Esophagus muscularis mucosa (tissue), 4 donors: ENCODE measurements around the gene L3MBTL4. TPM values are rescaled to one million over a fixed set of nuclear protein-coding genes. Genes with fewer than 3 reads are reported as not detected.

Source experiments
- DNase-seq: peaks from one replicate; pipeline ENCODE4 v3.0.0-alpha.2; 2017; ENCODE audit errors: extremely low spot score
- H3K27ac ChIP-seq, 4 donors: fragments of 200-600 bp; sonication (generic); replicated peaks in 1 of 4; 1 replicate in 3 of 4; 2 replicates in 1 of 4; pipeline ENCODE4 v1.5.1; 2016 to 2019; ENCODE audit warnings: mild to moderate bottlenecking in 1 of 4
- H3K27me3 ChIP-seq, 4 donors: fragments of 200-600 bp; sonication (generic); one replicate each; pipeline versions ENCODE4 v1.5.1 to v1.6.0; 2016 to 2019
- H3K36me3 ChIP-seq, 4 donors: fragments of 200-600 bp; sonication (generic); one replicate each; pipeline ENCODE4 v1.5.1; 2016 to 2019
- H3K4me1 ChIP-seq, 4 donors: fragments of 200-600 bp; sonication (generic); one replicate each; pipeline ENCODE4 v1.5.1; 2016 to 2019
- H3K4me3 ChIP-seq, 4 donors: fragments of 200-600 bp; sonication (generic); 1 replicate in 2 of 4; 2 replicates in 2 of 4; pipeline ENCODE4 v1.5.1; 2016 to 2019; ENCODE audit warnings: mild to moderate bottlenecking in 4 of 4, moderate library complexity in 1 of 4
- H3K9me3 ChIP-seq, 4 donors: fragments of 200-600 bp; sonication (generic); 1 replicate in 3 of 4; 2 replicates in 1 of 4; pipeline ENCODE4 v1.5.1; 2016 to 2019
- EP300 ChIP-seq: sonication (generic); formaldehyde crosslinking; IDR thresholded peaks from one replicate; pipeline ENCODE4 v1.6.1; 2017; ENCODE audit warnings: antibody characterized with exemption
- POLR2A ChIP-seq: fragments of 450-650 bp; IDR thresholded peaks from one replicate; pipeline ENCODE4 v1.6.1; 2017; ENCODE audit warnings: antibody characterized with exemption, moderate library complexity, mild to moderate bottlenecking, low read depth
- POLR2AphosphoS5 ChIP-seq, 2 donors: sonication (generic); formaldehyde crosslinking; IDR thresholded peaks; one replicate each; pipeline ENCODE4 v1.6.1; 2017; ENCODE audit warnings: antibody characterized with exemption in 2 of 2
- WGBS: methylation state at CpG from one replicate; pipeline ENCODE4 v1.1.5; 2018; 5-methylcytosine and 5-hydroxymethylcytosine counted together
- intact Hi-C: fragments of 100-400 bp; cut with DNase I; formaldehyde crosslinking; loops from one replicate; pipeline ENCODE4 v1.15.1; 2023
- total RNA-seq, 4 donors: library from RNA; depleted of rRNA; stranded (reverse); fragments of >200 nt; gene quantifications; one replicate each; pipeline versions ENCODE4 v1.1.0 to v1.2.1, GENCODE V29; 2016
- TF ChIP-seq, protein P1 (sequence below), 3 experiments: fragments of 200-600 bp in 2 of 3; fragments of 450-650 bp in 1 of 3; sonication (generic) in 2 of 3; IDR thresholded peaks; one replicate each; pipeline ENCODE4 v1.5.1; 2017 to 2019; ENCODE audit warnings: antibody characterized with exemption in 3 of 3, mild to moderate bottlenecking in 2 of 3, moderate library complexity in 1 of 3

L3MBTL4 gene
- total RNA-seq, 4 donors from 2014 or later, result 1.0 to 2.9 (median 1.6) TPM

DNA sequence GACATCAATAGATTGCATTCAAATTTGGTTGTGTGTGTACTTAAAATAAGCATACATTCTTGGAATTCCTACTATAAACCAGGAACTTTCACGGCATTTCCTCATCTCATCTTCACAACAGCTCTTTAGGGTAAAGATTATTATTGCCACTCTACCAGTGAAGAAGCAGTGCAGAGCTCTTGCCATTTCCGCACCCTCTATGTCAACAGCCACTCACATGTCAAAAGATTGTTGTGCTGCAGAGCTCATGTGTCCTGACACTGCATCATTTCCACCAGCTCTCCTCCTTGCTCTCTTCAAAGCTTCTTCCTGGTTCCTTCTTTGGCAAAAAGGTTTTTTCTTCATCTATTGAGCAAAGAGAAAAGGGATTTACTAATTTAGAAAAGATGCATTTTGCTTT, 26.5 kb upstream of the L3MBTL4 start:
- no peak for DNase-seq
- intact Hi-C loops, result no loop called here
- TF ChIP-seq, protein P1, sequence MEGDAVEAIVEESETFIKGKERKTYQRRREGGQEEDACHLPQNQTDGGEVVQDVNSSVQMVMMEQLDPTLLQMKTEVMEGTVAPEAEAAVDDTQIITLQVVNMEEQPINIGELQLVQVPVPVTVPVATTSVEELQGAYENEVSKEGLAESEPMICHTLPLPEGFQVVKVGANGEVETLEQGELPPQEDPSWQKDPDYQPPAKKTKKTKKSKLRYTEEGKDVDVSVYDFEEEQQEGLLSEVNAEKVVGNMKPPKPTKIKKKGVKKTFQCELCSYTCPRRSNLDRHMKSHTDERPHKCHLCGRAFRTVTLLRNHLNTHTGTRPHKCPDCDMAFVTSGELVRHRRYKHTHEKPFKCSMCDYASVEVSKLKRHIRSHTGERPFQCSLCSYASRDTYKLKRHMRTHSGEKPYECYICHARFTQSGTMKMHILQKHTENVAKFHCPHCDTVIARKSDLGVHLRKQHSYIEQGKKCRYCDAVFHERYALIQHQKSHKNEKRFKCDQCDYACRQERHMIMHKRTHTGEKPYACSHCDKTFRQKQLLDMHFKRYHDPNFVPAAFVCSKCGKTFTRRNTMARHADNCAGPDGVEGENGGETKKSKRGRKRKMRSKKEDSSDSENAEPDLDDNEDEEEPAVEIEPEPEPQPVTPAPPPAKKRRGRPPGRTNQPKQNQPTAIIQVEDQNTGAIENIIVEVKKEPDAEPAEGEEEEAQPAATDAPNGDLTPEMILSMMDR (IDR thresholded peaks at IDR 0.05), result no peak
- no peak for TF ChIP-seq POLR2AphosphoS5 (IDR thresholded peaks at IDR 0.05)
- H3K27ac ChIP-seq, result no peak overlapping the region
- H3K9me3 ChIP-seq, result no peaks in the 10 kb centered on the region
- peaks cover 0 to 4% (median 0%) of the 10 kb centered on the region in 4 donors for H3K27me3 ChIP-seq
- H3K4me3 ChIP-seq, result no peak overlapping the region
- no peaks in the 10 kb centered on the region for H3K4me1 ChIP-seq
- H3K36me3 ChIP-seq, result no peaks in the 10 kb centered on the region
- WGBS, result 72% methylated on average over 2 of the region's 2 CpGs

- Histone ChIP-seq H3K9me3 (no peaks in the 10 kb centered on the region), H3K27me3 (peaks cover 0 to 4% (median 0%) of the 10 kb centered on the region in 4 donors), H3K4me1 (no peaks in the 10 kb centered on the region), H3K4me3 (no peak overlapping the region), H3K36me3 (no peaks in the 10 kb centered on the region), H3K27ac (no peak overlapping the region)
- no peak for DNase-seq
- intact Hi-C loops, result no loop called here
- TF ChIP-seq POLR2A (no peak), EP300 (no peak), POLR2AphosphoS5 (IDR thresholded peaks at IDR 0.05) (no peak)
- TF ChIP-seq, protein P1 (IDR thresholded peaks at IDR 0.05), result no peak
- WGBS, result 87% methylated on average over 13 of the region's 13 CpGs
These were observed 23.5 kb upstream of the L3MBTL4 start for GRCh38 chr18:6437937-6438818.

DNA sequence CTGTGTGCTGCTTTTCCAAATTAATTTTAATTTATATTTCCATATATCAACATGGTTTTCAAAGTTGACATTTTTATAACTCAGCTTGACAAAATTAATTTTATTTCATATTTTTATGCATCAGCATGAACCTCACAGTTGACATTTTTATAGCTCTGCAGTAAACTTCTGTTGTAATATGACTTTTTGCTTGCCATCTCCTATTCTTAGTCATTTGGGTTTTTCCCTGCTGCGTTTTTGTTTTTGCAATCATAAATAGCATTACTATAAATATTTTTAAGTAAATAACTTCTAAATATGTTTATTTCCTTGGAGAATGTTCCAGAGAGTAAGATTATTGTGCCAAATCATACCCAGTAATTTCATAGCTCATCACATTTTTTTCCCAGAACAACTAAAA, 21.0 kb upstream of the L3MBTL4 start:
- no peak for TF ChIP-seq POLR2AphosphoS5 (IDR thresholded peaks at IDR 0.05)
- TF ChIP-seq, protein P1 (IDR thresholded peaks at IDR 0.05), result no peak
- TF ChIP-seq EP300, result no peak
- TF ChIP-seq POLR2A, result no peak
- no peaks in the 10 kb centered on the region for H3K9me3 ChIP-seq
- intact Hi-C loops, result no loop called here
- no peaks in the 10 kb centered on the region for H3K36me3 ChIP-seq
- no peaks in the 10 kb centered on the region for H3K4me1 ChIP-seq
- 63% methylated on average over 1 of the region's 1 CpG for WGBS
- DNase-seq, result no peak
- H3K27ac ChIP-seq, result no peak overlapping the region
- no peak overlapping the region for H3K4me3 ChIP-seq
- H3K27me3 ChIP-seq, result peaks cover 0 to 4% (median 0%) of the 10 kb centered on the region in 4 donors

GRCh38 chr18:6434987-6435709, 20.4 kb upstream of the L3MBTL4 start:
- intact Hi-C loops, result no loop called here
- whole genome bisulfite sequencing, result 67% methylated on average over 6 of the region's 6 CpGs
- Histone ChIP-seq H3K36me3 (no peaks in the 10 kb centered on the region), H3K27ac (no peak overlapping the region), H3K4me3 (peak overlapping the region in 2 of 4 donors; percentile 7 to 26), H3K9me3 (no peaks in the 10 kb centered on the region), H3K4me1 (no peaks in the 10 kb centered on the region), H3K27me3 (peaks cover 0 to 4% (median 0%) of the 10 kb centered on the region in 4 donors)
- TF ChIP-seq POLR2AphosphoS5 (IDR thresholded peaks at IDR 0.05), result no peak
- no peak for TF ChIP-seq EP300
- TF ChIP-seq, protein P1 (IDR thresholded peaks at IDR 0.05), result no peak
- DNase-seq, result no peak
